WTC11 (cell line): ENCODE measurements around the gene C22orf42. TPM values are rescaled to one million over a fixed set of nuclear protein-coding genes. Genes with fewer than 3 reads are reported as not detected.
A peak's percentile ranks its signal among the peaks of the same experiment; 100 is the strongest.
"Not testable (repeated sequence)": the region's sequence is repeated elsewhere in the genome, so short reads cannot be mapped to it uniquely, and the experiment has no call there.

Source experiments
- ATAC-seq: fragments of 200-7000 bp; cut with Tn5 transposase; 2 replicates; pipeline ENCODE4 v1.10.0; 2021; ENCODE audit warnings: mild to moderate bottlenecking, moderate library complexity
- CTCF ChIA-PET: fragments of 300-600 bp; sonication (Branson Sonifier 250); formaldehyde crosslinking; loops from one replicate; lab custom pipeline; 2021; ENCODE audit warnings: antibody characterized with exemption; lab: Charles Lee
- POLR2A ChIA-PET: fragments of 350-600 bp; sonication (Branson Sonifier 250); formaldehyde crosslinking; loops from one replicate; lab custom pipeline; 2021; ENCODE audit warnings: antibody characterized with exemption; lab: Charles Lee
- DNase-seq: peaks from one replicate; pipeline ENCODE4 v3.0.0; 2021; ENCODE audit warnings: low spot score
- H3K27ac Mint-ChIP-seq: 2 replicates; pipeline ENCODE4 v1.8.0; 2021; ENCODE audit warnings: mixed read lengths
- H3K27me3 Mint-ChIP-seq: 2 replicates; pipeline ENCODE4 v1.8.0; 2021; ENCODE audit warnings: low read depth, mild to moderate bottlenecking, moderate library complexity, mixed read lengths
- H3K36me3 Mint-ChIP-seq: 2 replicates; pipeline ENCODE4 v1.8.0; 2021; ENCODE audit warnings: mixed read lengths
- H3K4me1 Mint-ChIP-seq: 2 replicates; pipeline ENCODE4 v1.8.0; 2022; ENCODE audit warnings: mixed read lengths
- H3K4me3 Mint-ChIP-seq: 2 replicates; pipeline ENCODE4 v1.8.0; 2021; ENCODE audit warnings: mild to moderate bottlenecking, moderate library complexity, mixed read lengths
- H3K9me3 Mint-ChIP-seq: 2 replicates; pipeline ENCODE4 v1.8.0; 2021; ENCODE audit warnings: mixed read lengths
- ELF4 ChIP-seq: sonication (generic); formaldehyde crosslinking; IDR thresholded peaks from 2 replicates; pipeline ENCODE4 v1.8.1; 2022; ENCODE audit warnings: low read depth, mild to moderate bottlenecking, moderate library complexity, missing genetic modification reagents
- EMX1 ChIP-seq: fragments of 250-450 bp; sonication (Bioruptor Pico); IDR thresholded peaks from 2 replicates; pipeline ENCODE4 v1.8.0; 2021; ENCODE audit warnings: mild to moderate bottlenecking
- ETV6 ChIP-seq: sonication (generic); formaldehyde crosslinking; IDR thresholded peaks from 2 replicates; pipeline ENCODE4 v1.8.1; 2022; ENCODE audit warnings: mild to moderate bottlenecking, missing genetic modification reagents
- IRF1 ChIP-seq: sonication (generic); formaldehyde crosslinking; IDR thresholded peaks from 2 replicates; pipeline ENCODE4 v1.8.0; 2023; ENCODE audit warnings: missing genetic modification reagents
- IRF2 ChIP-seq: sonication (generic); formaldehyde crosslinking; IDR thresholded peaks from 2 replicates; pipeline ENCODE4 v1.8.0; 2022; ENCODE audit warnings: low read depth, missing genetic modification reagents, borderline replicate concordance
- PRDM15 ChIP-seq: sonication (generic); formaldehyde crosslinking; IDR thresholded peaks from 2 replicates; pipeline ENCODE4 v1.8.0; 2022; ENCODE audit warnings: missing genetic modification reagents
- PREB ChIP-seq: sonication (generic); formaldehyde crosslinking; IDR thresholded peaks from 2 replicates; pipeline ENCODE4 v1.8.1; 2022; ENCODE audit warnings: mild to moderate bottlenecking, missing genetic modification reagents, moderate library complexity, borderline replicate concordance
- RORB ChIP-seq: fragments of 250-450 bp; sonication (Bioruptor Pico); IDR thresholded peaks from 2 replicates; pipeline ENCODE4 v1.9.0; 2021; ENCODE audit warnings: mild to moderate bottlenecking
- SMAD4 ChIP-seq: sonication (generic); formaldehyde crosslinking; IDR thresholded peaks from 2 replicates; pipeline ENCODE4 v1.8.0; 2022; ENCODE audit warnings: mild to moderate bottlenecking, missing genetic modification reagents
- SP1 ChIP-seq: sonication (generic); formaldehyde crosslinking; conservative IDR thresholded peaks from 2 replicates; pipeline ENCODE4 v1.8.1; 2022; ENCODE audit warnings: missing genetic modification reagents
- ZNF121 ChIP-seq: sonication (generic); formaldehyde crosslinking; IDR thresholded peaks from 2 replicates; pipeline ENCODE4 v1.8.0; 2023; ENCODE audit warnings: missing genetic modification reagents
- ZNF138 ChIP-seq: sonication (generic); formaldehyde crosslinking; conservative IDR thresholded peaks from 2 replicates; pipeline ENCODE4 v1.8.1; 2022; ENCODE audit warnings: mild to moderate bottlenecking, moderate library complexity, missing genetic modification reagents
- ZNF671 ChIP-seq: fragments of 250-450 bp; sonication (Bioruptor Pico); IDR thresholded peaks from 2 replicates; pipeline ENCODE4 v1.8.0; 2021; ENCODE audit warnings: mild to moderate bottlenecking
- ZSCAN18 ChIP-seq: fragments of 250-450 bp; sonication (Bioruptor Pico); IDR thresholded peaks from 2 replicates; pipeline ENCODE4 v2.1.2; 2022; ENCODE audit warnings: mild to moderate bottlenecking, moderate library complexity
- total RNA-seq: library from RNA; stranded (reverse); gene quantifications from 3 replicates; pipeline ENCODE4 v1.2.3, GENCODE V29; 2021

Gene C22orf42
- total RNA-seq, 1 experiment from 2014 or later, result 0.61 TPM

GRCh38 chr22:32200752-32201151 lies 41.6 kb upstream of the C22orf42 start:
- ChIA-PET CTCF (interaction anchor here (0.7 to 2.7 kb wide), 10 partner anchors 25 to 274 kb away, joined by 3 to 19 read pairs (median 4); partner anchors contain the start of gene FBXO7), POLR2A (no interaction called here)
- no peaks in the 10 kb centered on the region for H3K9me3 Mint-ChIP-seq
- DNase-seq (no peak), ATAC-seq (no peak)
- no peak overlapping the region for H3K4me3 Mint-ChIP-seq
- H3K36me3 Mint-ChIP-seq, result no peaks in the 10 kb centered on the region
- TF ChIP-seq PREB (CRISPR knock-in tag) (no peak), RORB (CRISPR knock-in tag) (no peak), ZNF121 (CRISPR knock-in tag) (no peak), IRF2 (no peak), ETV6 (0 out of 2 replicates have a peak, but pooled peaks have one; percentile 24)
- peaks cover 51% of the 10 kb centered on the region for H3K27me3 Mint-ChIP-seq
- H3K4me1 Mint-ChIP-seq, result peaks cover 41% of the 10 kb centered on the region
- no peak overlapping the region for H3K27ac Mint-ChIP-seq

- Mint-ChIP-seq H3K27me3 (peaks cover 44% of the 10 kb centered on the region), H3K4me3 (no peak overlapping the region), H3K27ac (no peak overlapping the region), H3K9me3 (no peaks in the 10 kb centered on the region), H3K36me3 (no peaks in the 10 kb centered on the region), H3K4me1 (peaks cover 37% of the 10 kb centered on the region)
- ChIA-PET POLR2A (no interaction called here), CTCF (interaction anchor here (1.0 to 1.7 kb wide), 4 partner anchors 179 to 275 kb away, joined by 3 to 5 read pairs (median 4); partner anchors contain the start of gene FBXO7)
- TF ChIP-seq PRDM15 (no peak), ETV6 (no peak), ELF4 (no peak)
- no peak for ATAC-seq
- DNase-seq, result no peak
Measured at GRCh38 chr22:32199961-32200360, 40.9 kb upstream of the C22orf42 start.

- Mint-ChIP-seq H3K4me3 (no peak overlapping the region), H3K36me3 (no peaks in the 10 kb centered on the region), H3K27ac (no peak overlapping the region), H3K4me1 (peaks cover 30% of the 10 kb centered on the region), H3K27me3 (peaks cover 38% of the 10 kb centered on the region), H3K9me3 (no peaks in the 10 kb centered on the region)
- ChIA-PET CTCF (interaction anchor here (1.0 kb wide), 1 partner anchor 180 kb away, joined by 3 read pairs; no protein-coding TSS in a partner anchor), POLR2A (no interaction called here)
- ATAC-seq, result no peak
- no peak for DNase-seq
- TF ChIP-seq SP1 (CRISPR knock-in tag), result no peak
- no peak for TF ChIP-seq ZNF138
- TF ChIP-seq ZSCAN18 (CRISPR knock-in tag), result no peak
- no peak for TF ChIP-seq EMX1
- TF ChIP-seq ZNF671 (CRISPR knock-in tag), result no peak
- TF ChIP-seq SMAD4 (CRISPR knock-in tag), result no peak
- TF ChIP-seq IRF1, result no peak
Measured at GRCh38 chr22:32199341-32199740, 40.2 kb upstream of the C22orf42 start.

- H3K36me3 Mint-ChIP-seq, POLR2A ChIA-PET, H3K4me3 Mint-ChIP-seq, DNase-seq, H3K27ac Mint-ChIP-seq, H3K9me3 Mint-ChIP-seq, ATAC-seq, CTCF ChIA-PET: not testable (repeated sequence)
- peaks cover 17% of the 10 kb centered on the region for H3K4me1 Mint-ChIP-seq
- peaks cover 21% of the 10 kb centered on the region for H3K27me3 Mint-ChIP-seq
Measured at GRCh38 chr22:32197553-32198226, 38.6 kb upstream of the C22orf42 start.

- DNase-seq, H3K4me3 Mint-ChIP-seq, H3K27me3 Mint-ChIP-seq, H3K4me1 Mint-ChIP-seq, H3K9me3 Mint-ChIP-seq, CTCF ChIA-PET, H3K36me3 Mint-ChIP-seq, ATAC-seq, POLR2A ChIA-PET, H3K27ac Mint-ChIP-seq: not testable (repeated sequence)
Measured at GRCh38 chr22:32195900-32196299, 36.8 kb upstream of the C22orf42 start.

- POLR2A ChIA-PET, H3K27ac Mint-ChIP-seq, DNase-seq, H3K36me3 Mint-ChIP-seq, H3K4me3 Mint-ChIP-seq, H3K9me3 Mint-ChIP-seq, H3K4me1 Mint-ChIP-seq, ATAC-seq, H3K27me3 Mint-ChIP-seq: not testable (repeated sequence)
- CTCF ChIA-PET, result interaction anchor here (1.3 kb wide), 1 partner anchor 9 kb away, joined by 4 read pairs; no protein-coding TSS in a partner anchor
Measured at GRCh38 chr22:32193346-32193745, 34.2 kb upstream of the C22orf42 start.

GRCh38 chr22:32191021-32191420 lies 31.9 kb upstream of the C22orf42 start:
- H3K9me3 Mint-ChIP-seq, H3K27ac Mint-ChIP-seq, H3K4me1 Mint-ChIP-seq, H3K4me3 Mint-ChIP-seq, DNase-seq, H3K27me3 Mint-ChIP-seq, POLR2A ChIA-PET, CTCF ChIA-PET, ATAC-seq, H3K36me3 Mint-ChIP-seq: not testable (repeated sequence)
